ENCODE data around the gene TRIM63. TPM values are rescaled to one million over a fixed set of nuclear protein-coding genes. Genes with fewer than 3 reads are reported as not detected.

TRIM63 gene
- total and polyA plus RNA-seq, 9 of the 15 experiments (the other 6 are each of a cell fraction or from before 2014, with no cell fraction given) = 0.08 to 0.57 (median 0.36) TPM

DNA sequence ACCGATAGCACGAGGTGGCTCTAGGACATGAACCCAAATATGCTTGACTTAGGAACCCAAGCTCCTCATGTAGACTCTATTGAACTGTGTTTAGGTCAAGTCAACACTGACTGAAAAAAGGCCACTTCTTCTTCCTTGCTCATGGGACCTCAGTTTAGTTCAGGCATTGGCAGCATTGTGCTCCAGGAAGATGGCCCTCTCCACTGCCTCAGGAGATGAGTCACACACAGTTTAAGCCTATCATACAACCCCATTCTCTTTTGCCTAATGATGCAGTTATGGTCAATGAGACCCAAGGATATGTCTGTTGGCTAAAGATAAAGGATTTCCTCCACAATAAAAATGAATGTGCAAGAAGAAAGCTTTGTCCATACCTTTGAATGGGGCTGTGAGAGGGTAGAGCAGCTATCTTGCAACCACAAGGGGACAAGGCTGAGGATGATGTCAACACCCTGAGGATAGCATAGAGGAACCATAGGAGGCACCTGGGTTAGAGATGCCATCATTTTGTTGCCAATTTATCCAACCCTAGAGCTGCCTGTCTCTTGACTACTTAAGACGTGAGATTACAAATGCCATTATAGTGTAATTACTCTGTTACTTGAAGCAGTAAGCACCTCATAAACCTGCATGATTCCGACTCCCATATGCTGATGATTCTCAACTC, 3.0 kb upstream of the TRIM63 start (continued):
- no peak; the same call in 1 of the 2 replicates for TF ChIP-seq GTF2F1 (IDR thresholded peaks at IDR 0.05; ENCODE audit: low read depth, low read length)
- TF ChIP-seq, protein P1, sequence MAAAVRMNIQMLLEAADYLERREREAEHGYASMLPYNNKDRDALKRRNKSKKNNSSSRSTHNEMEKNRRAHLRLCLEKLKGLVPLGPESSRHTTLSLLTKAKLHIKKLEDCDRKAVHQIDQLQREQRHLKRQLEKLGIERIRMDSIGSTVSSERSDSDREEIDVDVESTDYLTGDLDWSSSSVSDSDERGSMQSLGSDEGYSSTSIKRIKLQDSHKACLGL (CRISPR knock-in tag; IDR thresholded peaks at IDR 0.05; ENCODE audit: borderline replicate concordance, poor library complexity, severe bottlenecking) = no peak
- TF ChIP-seq, protein P2, sequence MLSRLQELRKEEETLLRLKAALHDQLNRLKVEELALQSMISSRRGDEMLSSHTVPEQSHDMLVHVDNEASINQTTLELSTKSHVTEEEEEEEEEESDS (CRISPR knock-in tag; IDR thresholded peaks at IDR 0.05) = no peak
- TF ChIP-seq GABPB2 (CRISPR knock-in tag; conservative IDR thresholded peaks at IDR 0.05) = no peak
- peak; percentile 52; the same call in 1 of the 2 replicates for TF ChIP-seq TCF15 (CRISPR knock-in tag; IDR thresholded peaks at IDR 0.05)
- TF ChIP-seq CBFB (CRISPR knock-in tag; IDR thresholded peaks at IDR 0.05) = 0 out of 2 replicates have a peak, but pooled peaks have one; percentile 39
- no peak for TF ChIP-seq ZNF780A (CRISPR knock-in tag; IDR thresholded peaks at IDR 0.05)
- 0 out of 2 replicates have a peak, but pooled peaks have one; percentile 51 for TF ChIP-seq GABPB1 (CRISPR knock-in tag; IDR thresholded peaks at IDR 0.05)
- no peak for TF ChIP-seq ATF1 (CRISPR knock-in tag; IDR thresholded peaks at IDR 0.05)
- peak; percentile 91 for TF ChIP-seq ATF1 (tag; IDR thresholded peaks at IDR 0.05)
- TF ChIP-seq HNRNPLL (IDR thresholded peaks at IDR 0.05; ENCODE audit: low read depth, low read length, poor library complexity, severe bottlenecking) = no peak
- peak; percentile 98 for TF ChIP-seq ZNF589 (CRISPR knock-in tag; IDR thresholded peaks at IDR 0.05; ENCODE audit: low read depth)
